Cardiac fibroblast (primary cell): ENCODE results near the gene SUPT5H.
A peak's percentile ranks its signal among the peaks of the same experiment; 100 is the strongest.
"Not testable (repeated sequence)": the region's sequence is repeated elsewhere in the genome, so short reads cannot be mapped to it uniquely, and the experiment has no call there.

Experiments used
- DNase-seq, 2 donors: peaks; one replicate each; pipeline versions ENCODE4 v3.0.0 to v3.0.0-alpha.2; 2010; ENCODE audit warnings: low read depth in 2 of 2
- H3K4me3 ChIP-seq, 2 donors: replicated peaks in 1 of 2; 1 replicate in 1 of 2; 2 replicates in 1 of 2; pipeline ENCODE4 v1.5.1; 2011; ENCODE audit warnings: low read depth in 2 of 2, low read length in 2 of 2, mild to moderate bottlenecking in 2 of 2, moderate library complexity in 1 of 2
- CTCF ChIP-seq: IDR thresholded peaks from one replicate; pipeline ENCODE4 v1.5.1; 2011; ENCODE audit warnings: low read depth, mild to moderate bottlenecking, low read length, inconsistent platforms

The SUPT5H gene

DNA sequence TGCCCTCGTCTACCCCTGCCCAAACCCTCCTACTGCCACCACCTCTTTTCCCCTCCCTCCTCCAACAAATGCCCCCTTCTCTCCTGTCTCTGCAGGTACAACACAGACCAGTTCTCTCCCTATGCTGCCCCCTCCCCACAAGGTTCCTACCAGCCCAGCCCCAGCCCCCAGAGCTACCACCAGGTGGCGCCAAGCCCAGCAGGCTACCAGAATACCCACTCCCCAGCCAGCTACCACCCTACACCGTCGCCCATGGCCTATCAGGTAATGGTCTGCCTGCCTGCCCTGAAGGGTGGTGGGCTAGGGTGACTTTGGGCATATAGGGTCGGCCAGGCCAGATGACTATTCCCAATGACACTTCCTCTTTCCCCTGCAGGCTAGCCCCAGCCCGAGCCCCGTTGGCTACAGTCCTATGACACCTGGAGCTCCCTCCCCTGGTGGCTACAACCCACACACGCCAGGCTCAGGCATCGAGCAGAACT, 28.8 kb downstream of the SUPT5H start:
- H3K4me3 ChIP-seq = no peak overlapping the region
- peak; percentile 87 for TF ChIP-seq CTCF
- DNase-seq = peak; percentile 31 to 47

DNA sequence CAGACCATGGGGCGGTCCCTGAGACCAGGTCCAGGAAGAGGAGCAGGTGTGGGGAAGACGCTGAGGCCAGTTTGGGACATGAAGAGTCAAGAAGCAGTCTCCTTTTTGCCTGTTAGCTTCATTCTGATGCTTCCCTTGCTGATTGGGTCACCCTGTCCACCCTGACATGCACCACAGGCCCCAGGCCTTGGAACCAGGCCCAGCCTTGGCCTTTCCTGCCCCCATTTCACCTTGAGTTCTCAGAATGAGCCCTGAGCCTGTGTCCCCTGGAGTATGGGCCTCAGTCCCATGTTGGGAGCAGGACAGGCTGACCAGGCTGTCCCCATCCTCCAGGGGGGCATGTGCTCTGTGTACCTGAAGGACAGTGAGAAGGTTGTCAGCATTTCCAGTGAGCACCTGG, 30.4 kb downstream of the SUPT5H start:
- DNase-seq = no peak
- TF ChIP-seq CTCF = no peak
- no peak overlapping the region for H3K4me3 ChIP-seq

DNA sequence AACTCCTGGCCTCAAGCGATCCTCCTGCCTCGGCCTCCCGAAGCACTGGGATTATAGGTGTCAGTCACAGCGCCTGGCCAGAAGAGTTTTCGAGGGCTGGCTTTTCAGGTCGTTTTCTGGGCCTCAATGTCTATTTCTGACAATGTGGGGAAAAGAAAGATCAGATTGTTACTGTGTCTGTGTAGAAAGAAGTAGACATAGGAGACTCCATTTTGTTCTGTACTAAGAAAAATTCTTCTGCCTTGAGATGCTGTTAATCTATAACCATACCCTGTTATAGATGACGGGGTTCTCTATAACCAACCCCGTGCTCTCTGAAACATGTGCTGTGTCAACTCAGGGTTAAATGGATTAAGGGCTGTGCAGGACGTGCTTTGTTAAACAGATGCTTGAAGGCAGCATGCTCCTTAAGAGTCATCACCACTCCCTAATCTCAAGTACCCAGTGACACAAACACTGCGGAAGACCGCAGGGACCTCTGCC, 34.0 kb downstream of the SUPT5H start:
- not testable (repeated sequence) for DNase-seq, H3K4me3 ChIP-seq

DNA sequence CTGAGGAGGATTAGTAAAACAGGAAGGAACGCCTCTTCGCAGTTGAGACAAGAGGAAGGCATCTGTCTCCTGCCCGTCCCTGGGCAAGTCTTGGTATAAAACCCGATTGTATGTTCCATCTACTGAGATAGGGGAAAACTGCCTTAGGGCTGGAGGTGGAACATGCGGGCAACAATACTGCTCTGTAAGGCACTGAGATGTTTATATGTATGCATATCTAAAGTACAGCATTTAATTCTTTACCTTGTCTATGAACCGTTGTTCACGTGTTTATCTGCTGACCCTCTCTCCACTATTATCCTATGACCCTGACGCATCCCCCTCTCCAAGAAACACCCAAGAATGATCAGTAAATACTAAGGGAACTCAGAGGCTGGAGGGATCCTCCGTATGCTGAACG, 34.5 kb downstream of the SUPT5H start:
- TF ChIP-seq CTCF = no peak
- DNase-seq = no peak
- no peak overlapping the region for H3K4me3 ChIP-seq

DNA sequence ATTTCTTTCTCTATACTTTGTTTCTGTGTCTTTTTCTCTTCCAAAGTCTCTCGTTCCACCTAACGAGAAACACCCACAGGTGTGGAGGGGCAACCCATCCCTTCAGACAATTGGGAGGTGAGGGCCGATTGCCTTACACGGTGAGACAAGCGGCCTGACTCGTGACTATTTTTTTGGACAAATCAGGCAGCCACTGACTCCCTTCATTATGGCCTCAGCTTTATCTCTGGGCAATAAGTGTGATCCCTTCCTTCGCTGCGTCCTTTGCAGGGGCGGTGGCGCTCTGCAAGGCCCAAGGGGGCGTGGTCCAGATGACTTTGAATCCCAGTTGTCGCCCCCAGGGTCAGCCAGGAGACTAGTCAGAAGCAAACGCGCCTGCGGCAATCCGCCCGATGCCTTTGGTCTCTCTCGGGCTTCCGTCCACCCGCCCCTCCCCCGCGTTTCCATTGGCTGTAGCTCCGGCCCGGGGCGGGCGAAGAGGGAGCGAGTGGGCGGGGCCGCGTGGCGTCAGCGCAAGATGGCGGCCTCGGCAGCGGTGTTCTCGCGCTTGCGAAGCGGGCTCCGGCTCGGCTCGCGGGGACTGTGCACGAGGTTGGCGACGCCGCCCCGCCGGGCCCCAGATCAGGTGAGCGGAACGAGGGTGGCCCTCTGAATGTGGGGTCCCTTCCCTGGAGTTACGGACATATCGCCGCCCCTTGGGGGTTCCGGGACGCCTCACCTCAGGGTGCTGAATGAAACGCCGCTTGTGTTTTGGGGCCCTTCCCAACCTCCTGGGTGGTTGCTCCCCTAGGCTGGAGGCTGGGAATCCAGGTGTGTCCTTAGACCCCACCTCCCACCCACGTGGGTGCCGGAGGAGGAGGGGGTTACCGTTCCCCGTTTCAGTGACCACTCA, 35.2 kb downstream of the SUPT5H start, which contains the start of gene TIMM50:
TIMM50 (plus strand) TSS at position 502 of the 892 bp plus-strand sequence; CDS start at position 518, 16 bp downstream.
- peak within 1 kb of the TSS; percentile 99 to 100 for H3K4me3 ChIP-seq
- DNase-seq = peak; percentile 91 to 94
- no peak for TF ChIP-seq CTCF

GRCh38 chr19:39481229-39481545, 35.8 kb downstream of the SUPT5H start:
- TF ChIP-seq CTCF = no peak
- no peak for DNase-seq
- H3K4me3 ChIP-seq = peak overlapping the region; percentile 99 to 100

GRCh38 chr19:39481676-39482075, 36.3 kb downstream of the SUPT5H start:
- no peak for TF ChIP-seq CTCF
- DNase-seq = no peak
- peak overlapping the region; percentile 99 to 100 for H3K4me3 ChIP-seq
